Tibial nerve (tissue), 4 donors: ENCODE data around the gene GNB2.

Experiments used
- CTCF ChIP-seq, 5 experiments: fragments of 200-600 bp in 3 of 5; fragments of 450-650 bp in 2 of 5; sonication (generic) in 3 of 5; IDR thresholded peaks; one replicate each; pipeline ENCODE4 v1.5.1; 2016 to 2019; ENCODE audit warnings: antibody characterized with exemption in 5 of 5, mild to moderate bottlenecking in 3 of 5, moderate library complexity in 2 of 5
- EP300 ChIP-seq, 2 donors: sonication (generic); formaldehyde crosslinking; IDR thresholded peaks; one replicate each; pipeline ENCODE4 v1.6.1; 2017; ENCODE audit warnings: antibody characterized with exemption in 2 of 2, mild to moderate bottlenecking in 1 of 2
- POLR2A ChIP-seq, 2 donors: fragments of 450-650 bp; IDR thresholded peaks; one replicate each; pipeline ENCODE4 v1.6.1; 2017; ENCODE audit warnings: antibody characterized with exemption in 2 of 2, mild to moderate bottlenecking in 2 of 2, moderate library complexity in 2 of 2

- TF ChIP-seq CTCF (IDR thresholded peaks at IDR 0.05) = no peak
- TF ChIP-seq POLR2A (IDR thresholded peaks at IDR 0.05) = no peak
- no peak for TF ChIP-seq EP300 (IDR thresholded peaks at IDR 0.05)
These were observed 32.8 kb upstream of the GNB2 start for GRCh38 chr7:100640517-100641440.
